Lung (tissue), 12 donors: ENCODE measurements around the gene TBC1D22A. TPM values are rescaled to one million over a fixed set of nuclear protein-coding genes. Genes with fewer than 3 reads are reported as not detected.

Source experiments
- ATAC-seq: fragments of 200-7000 bp; cut with Tn5 transposase; one replicate; pipeline ENCODE4 v1.9.1; 2020; ENCODE audit warnings: moderate number of reproducible peaks; ENCODE audit not compliant: insufficient read depth, low FRiP score
- DNase-seq, 3 donors: peaks; one replicate each; pipeline ENCODE4 v3.0.0-alpha.2; 2013 to 2017
- H3K27ac ChIP-seq, 2 donors: one replicate each; pipeline ENCODE4 v1.5.1; 2013; ENCODE audit warnings: mild to moderate bottlenecking in 2 of 2, moderate library complexity in 2 of 2, control low read depth in 1 of 2, inconsistent platforms in 1 of 2, low read depth in 1 of 2, low read length in 1 of 2
- H3K27me3 ChIP-seq, 3 donors: one replicate each; pipeline ENCODE4 v1.5.1; 2013; ENCODE audit warnings: low read length in 2 of 3; ENCODE audit not compliant: control insufficient read depth in 3 of 3, insufficient read depth in 3 of 3
- H3K36me3 ChIP-seq, 4 donors: one replicate each; pipeline ENCODE4 v1.5.1; 2013; ENCODE audit warnings: low read length in 4 of 4, mild to moderate bottlenecking in 1 of 4, moderate library complexity in 1 of 4; ENCODE audit not compliant: control insufficient read depth in 4 of 4, insufficient read depth in 4 of 4
- H3K4me1 ChIP-seq, 5 donors: one replicate each; pipeline ENCODE4 v1.5.1; 2013; ENCODE audit warnings: low read length in 5 of 5, mild to moderate bottlenecking in 2 of 5, moderate library complexity in 1 of 5; ENCODE audit not compliant: control insufficient read depth in 5 of 5, insufficient read depth in 5 of 5
- H3K4me3 ChIP-seq: one replicate; pipeline ENCODE4 v1.5.1; 2013; ENCODE audit warnings: mild to moderate bottlenecking, control low read depth, moderate library complexity
- H3K9ac ChIP-seq, 2 donors: one replicate each; pipeline ENCODE4 v1.5.1; 2013; ENCODE audit warnings: low read length in 2 of 2, control low read depth in 1 of 2; ENCODE audit not compliant: insufficient read depth in 1 of 2
- H3K9me3 ChIP-seq, 4 donors: one replicate each; pipeline ENCODE4 v1.5.1; 2013; ENCODE audit warnings: low read length in 3 of 4, mild to moderate bottlenecking in 1 of 4, moderate library complexity in 1 of 4; ENCODE audit not compliant: control insufficient read depth in 4 of 4, insufficient read depth in 3 of 4
- CTCF ChIP-seq: IDR thresholded peaks from 2 replicates; pipeline ENCODE4 v1.5.1; 2012; ENCODE audit warnings: mild to moderate bottlenecking; ENCODE audit errors: control extremely low read depth, extremely low read depth
- WGBS, 2 donors: extraction: QIAGEN DNeasy Blood & Tissue Kit; methylation state at CpG; one replicate each; pipeline ENCODE4 v1.1.7; 2013; 5-methylcytosine and 5-hydroxymethylcytosine counted together
- polyA plus RNA-seq, 2 donors: library from polyadenylated mRNA; stranded (reverse); fragments of 200-250 nt; gene quantifications; one replicate each; pipeline ENCODE4 v1.2.1, GENCODE V29; 2013
- total RNA-seq, 2 donors: library from RNA; depleted of rRNA in 1 of 2; stranded (reverse); fragments of >200 nt in 1 of 2; gene quantifications; one replicate each; pipeline ENCODE4 v1.2.1, GENCODE V29; 2014 to 2021
- donor health status: control.
- donor health status: control.
- donor health status: Bipolar disorder and iron deficiency.
- donor health status: healthy.
- donor health status: DM: yes; HTN: yes; CAD: no.

Gene TBC1D22A
- total and polyA plus RNA-seq, 4 donors: 20.2 to 38.4 (median 21.0) TPM

DNA sequence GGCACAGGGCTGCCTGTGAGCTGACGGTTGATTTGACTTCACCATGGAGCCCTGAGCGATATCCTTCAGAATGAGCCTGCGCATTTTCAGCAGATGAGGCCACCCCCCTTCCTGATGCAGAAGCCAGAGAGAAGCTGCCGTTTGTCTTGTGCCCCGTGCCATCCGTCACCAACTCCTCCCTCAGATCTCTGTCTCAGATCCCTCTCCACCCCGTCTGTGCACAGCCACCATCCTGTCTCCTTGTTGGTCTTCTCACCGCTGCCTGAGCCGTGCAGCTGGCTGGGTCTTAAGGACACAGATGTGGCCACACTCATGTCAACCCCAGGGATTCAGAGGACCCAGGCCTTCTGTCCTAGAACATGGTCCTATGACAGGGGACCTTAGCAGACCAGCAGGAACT is 293.9 kb downstream of the TBC1D22A start:
- ATAC-seq (no peak), DNase-seq (no peak)
- no peak for TF ChIP-seq CTCF
- Histone ChIP-seq H3K9me3 (no peaks in the 10 kb centered on the region), H3K4me3 (no peak overlapping the region), H3K36me3 (peaks cover 0 to 12% (median 0%) of the 10 kb centered on the region in 4 donors), H3K27ac (no peak overlapping the region), H3K9ac (no peak overlapping the region), H3K4me1 (peaks cover 0 to 16% (median 0%) of the 10 kb centered on the region in 5 donors), H3K27me3 (no peaks in the 10 kb centered on the region)
- 89 to 97% methylated on average over 9 of the region's 9 CpGs for WGBS, 2 donors

DNA sequence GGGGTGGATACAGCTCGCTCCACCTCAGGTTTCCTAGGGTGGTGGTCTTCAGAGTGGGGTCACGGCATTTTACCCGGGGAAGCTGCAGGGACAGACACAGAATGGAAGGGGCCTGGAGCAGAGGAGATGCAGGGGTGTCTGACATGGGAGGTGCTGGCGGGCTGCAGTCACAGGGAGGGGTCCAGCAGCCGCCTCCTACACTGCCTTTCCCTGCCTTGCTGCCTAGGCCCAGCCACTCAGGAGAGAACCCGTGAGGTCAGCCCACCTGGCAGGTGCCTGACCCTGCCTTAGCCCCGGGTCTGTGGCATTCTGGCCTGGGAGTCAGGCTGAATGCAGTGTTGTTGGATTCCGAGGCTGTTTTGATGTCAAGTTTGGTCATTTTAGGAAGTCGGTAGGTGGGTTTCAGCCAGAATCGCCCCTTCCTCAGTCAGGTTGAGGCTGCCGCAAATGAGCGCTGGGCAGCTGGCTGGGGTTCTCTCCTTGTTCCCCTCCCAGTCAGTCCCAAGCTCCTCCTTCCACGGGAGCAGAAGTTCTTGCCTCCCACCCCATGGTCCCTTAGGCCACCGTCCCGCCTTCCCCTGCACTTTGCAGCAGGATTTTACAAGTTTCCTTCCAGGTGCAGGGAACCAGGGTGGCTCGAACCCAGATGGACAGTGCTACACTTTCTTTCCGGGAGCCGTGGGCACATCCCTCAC is 294.5 kb downstream of the TBC1D22A start:
- Histone ChIP-seq H3K9me3 (no peaks in the 10 kb centered on the region), H3K4me1 (peaks cover 0 to 11% (median 0%) of the 10 kb centered on the region in 5 donors), H3K9ac (no peak overlapping the region), H3K27ac (no peak overlapping the region), H3K27me3 (no peaks in the 10 kb centered on the region), H3K36me3 (peaks cover 0 to 12% (median 0%) of the 10 kb centered on the region in 4 donors), H3K4me3 (no peak overlapping the region)
- 95 to 96% methylated on average over 18 of the region's 18 CpGs for WGBS, 2 donors
- TF ChIP-seq CTCF: no peak
- ATAC-seq: no peak
- no peak for DNase-seq

DNA sequence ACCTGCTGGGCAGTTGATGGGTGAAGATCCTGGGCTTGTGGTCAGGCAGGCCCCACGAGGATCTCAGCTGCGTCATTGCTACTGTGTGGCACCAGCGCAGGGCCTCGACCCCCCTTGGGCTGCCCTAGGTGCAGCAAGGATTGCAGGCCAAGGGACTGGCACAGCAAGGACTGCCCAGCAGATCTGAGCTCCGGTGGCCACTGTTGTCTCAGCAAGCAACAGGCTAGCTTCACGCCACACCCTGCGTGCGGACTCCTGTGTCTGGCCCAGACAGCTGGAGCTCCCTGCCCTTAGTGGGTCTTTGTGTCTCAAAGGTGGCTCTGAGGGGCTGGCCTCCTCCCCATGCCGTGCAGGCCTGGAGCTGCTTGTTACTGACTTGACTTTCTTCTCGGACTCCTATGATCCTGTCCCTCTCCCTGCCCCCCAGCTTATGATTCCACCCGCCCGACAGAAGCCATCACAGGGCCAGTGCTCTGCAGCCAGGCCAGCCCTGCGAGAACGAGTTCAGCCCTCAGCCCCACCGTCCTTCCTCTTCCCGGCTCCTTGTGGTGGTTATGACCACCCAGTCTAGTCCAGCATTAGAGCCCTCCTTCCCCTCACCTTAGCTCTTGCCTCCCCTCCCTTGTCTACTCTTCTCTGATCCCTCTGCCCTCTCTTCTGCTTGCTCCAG is 295.6 kb downstream of the TBC1D22A start:
- H3K27ac ChIP-seq: no peak overlapping the region
- H3K36me3 ChIP-seq: peaks cover 0 to 15% (median 0%) of the 10 kb centered on the region in 4 donors
- H3K4me3 ChIP-seq: no peak overlapping the region
- peaks cover 0 to 4% (median 0%) of the 10 kb centered on the region in 5 donors for H3K4me1 ChIP-seq
- ATAC-seq (no peak), DNase-seq (no peak)
- H3K9ac ChIP-seq: no peak overlapping the region
- no peak for TF ChIP-seq CTCF
- H3K9me3 ChIP-seq: no peaks in the 10 kb centered on the region
- 96 to 98% methylated on average over 16 of the region's 16 CpGs for whole genome bisulfite sequencing, 2 donors
- no peaks in the 10 kb centered on the region for H3K27me3 ChIP-seq
